GM18499 (cell line): ENCODE measurements around the gene KLHL7.
A peak's percentile ranks its signal among the peaks of the same experiment; 100 is the strongest.

Experiments used
- ATAC-seq: cut with Tn5 transposase; IDR thresholded peaks from one replicate; pipeline ENCODE4 v1.9.1; 2021; ENCODE audit warnings: moderate number of reproducible peaks; ENCODE audit not compliant: insufficient read depth, unreplicated experiment

KLHL7 gene

GRCh38 chr7:23105644-23106056 is at the start of gene KLHL7:
TSS of gene KLHL7 (plus strand) at chr7:23105785. CDS start at chr7:23106027, 242 bp downstream.
- ATAC-seq = peak; percentile 80

GRCh38 chr7:23058408-23059096 is 47.0 kb upstream of the KLHL7 start:
- no peak for ATAC-seq

GRCh38 chr7:23061327-23061726 is 44.3 kb upstream of the KLHL7 start:
- no peak for ATAC-seq

GRCh38 chr7:23062452-23062851 is 43.1 kb upstream of the KLHL7 start:
- no peak for ATAC-seq

GRCh38 chr7:23065974-23066373 is 39.6 kb upstream of the KLHL7 start:
- no peak for ATAC-seq

GRCh38 chr7:23067271-23067670 is 38.3 kb upstream of the KLHL7 start:
- no peak for ATAC-seq

GRCh38 chr7:23072048-23072447 is 33.5 kb upstream of the KLHL7 start:
- ATAC-seq = no peak

GRCh38 chr7:23072922-23073321 is 32.7 kb upstream of the KLHL7 start:
- ATAC-seq = no peak

GRCh38 chr7:23074443-23075261 is 30.9 kb upstream of the KLHL7 start:
- no peak for ATAC-seq

- ATAC-seq = no peak
Measured at GRCh38 chr7:23075571-23075970, 30.0 kb upstream of the KLHL7 start.

- ATAC-seq = no peak
Measured at GRCh38 chr7:23076772-23077171, 28.8 kb upstream of the KLHL7 start.

GRCh38 chr7:23093111-23093510 is 12.5 kb upstream of the KLHL7 start:
- no peak for ATAC-seq

- no peak for ATAC-seq
Measured at GRCh38 chr7:23093546-23093945, 12.0 kb upstream of the KLHL7 start.

GRCh38 chr7:23096518-23097290 is 8.9 kb upstream of the KLHL7 start:
- no peak for ATAC-seq

GRCh38 chr7:23098029-23098428 is 7.6 kb upstream of the KLHL7 start:
- no peak for ATAC-seq

- no peak for ATAC-seq
Measured at GRCh38 chr7:23098460-23098859, 7.1 kb upstream of the KLHL7 start.

GRCh38 chr7:23100697-23101096 is 4.9 kb upstream of the KLHL7 start:
- ATAC-seq = no peak

- ATAC-seq = peak; percentile 28
Measured at GRCh38 chr7:23105086-23105643, 420 bp upstream of the KLHL7 start.

- ATAC-seq = no peak
Measured at GRCh38 chr7:23106057-23106822, 655 bp downstream of the KLHL7 start.
